K562 (cell line): Measurements from ENCODE around the gene SLC29A3. TPM values are rescaled to one million over a fixed set of nuclear protein-coding genes. Genes with fewer than 3 reads are reported as not detected.

Experiments
- ATAC-seq: fragments of 200-7000 bp; cut with Tn5 transposase; 3 replicates; pipeline ENCODE4 v1.9.1; 2020; ENCODE audit warnings: moderate library complexity
- BruUV-seq: library from RNA; stranded (reverse); fragments of 400-500 nt; replicated peaks from 2 replicates; lab custom pipeline; 2021; lab: Mats Ljungman, UMichigan
- CTCF ChIA-PET: fragments of 300-600 bp; formaldehyde crosslinking; extraction: SDS; loops from one replicate; lab custom pipeline; 2021; ENCODE audit warnings: low intra/inter-chr PET ratio; lab: Yijun Ruan, JAX
- POLR2A ChIA-PET: fragments of 300-600, 350-650 bp; sonication (Branson Sonifier 250); formaldehyde crosslinking; extraction: SDS; loops from one replicate; lab custom pipeline; 2021; ENCODE audit warnings: antibody characterized with exemption, inconsistent platforms; lab: Yijun Ruan, JAX
- DNase-seq, 4 experiments: peaks; one replicate each; pipeline versions ENCODE4 v3.0.0 to v3.0.0-alpha.2; 2011 to 2018; ENCODE audit warnings: low spot score in 3 of 4, mixed read lengths in 3 of 4; ENCODE audit errors: extremely low read depth in 1 of 4
- FAIRE-seq: peaks from 2 replicates; lab custom pipeline; 2011; peaks lifted over from hg19 to GRCh38; lab: Jason Lieb, UNC
- H2AFZ ChIP-seq: 2 replicates; pipeline ENCODE4 v1.6.0; 2011; ENCODE audit warnings: low read depth, low read length, control low read depth, inconsistent platforms
- H3K27ac ChIP-seq: fragments of 200-600 bp; 3 replicates; pipeline ENCODE4 v1.8.0; 2011; ENCODE audit warnings: low read depth, mild to moderate bottlenecking, control low read depth, inconsistent platforms, low read length, moderate library complexity, mixed read lengths; ENCODE audit errors: extremely low read depth
- H3K27me3 ChIP-seq, 2 experiments: fragments of 300-600 bp in 1 of 2; 2 replicates in 1 of 2; 3 replicates in 1 of 2; pipeline versions ENCODE4 v1.6.0 to v1.8.0; 2011; ENCODE audit warnings: inconsistent platforms in 2 of 2, low read length in 2 of 2, mild to moderate bottlenecking in 1 of 2, mixed read lengths in 1 of 2, moderate library complexity in 1 of 2; ENCODE audit not compliant: control insufficient read depth in 2 of 2, insufficient read depth in 2 of 2
- H3K36me3 ChIP-seq: fragments of 300-600 bp; 3 replicates; pipeline ENCODE4 v1.8.0; 2011; ENCODE audit warnings: mild to moderate bottlenecking, low read length, inconsistent platforms; ENCODE audit not compliant: control insufficient read depth, insufficient read depth
- H3K4me1 ChIP-seq, 2 experiments: fragments of 200-600 bp in 1 of 2; replicated peaks in 1 of 2; 2 replicates in 1 of 2; 3 replicates in 1 of 2; pipeline versions ENCODE4 v1.5.1 to v1.8.0; 2011; ENCODE audit warnings: inconsistent platforms in 2 of 2, low read length in 2 of 2, mild to moderate bottlenecking in 1 of 2, mixed read lengths in 1 of 2, moderate library complexity in 1 of 2; ENCODE audit not compliant: control insufficient read depth in 2 of 2, insufficient read depth in 2 of 2
- H3K4me2 ChIP-seq: 2 replicates; pipeline ENCODE4 v1.6.1; 2011; ENCODE audit warnings: low read length, control low read depth, inconsistent platforms, mixed read lengths; ENCODE audit not compliant: insufficient read depth
- H3K4me3 ChIP-seq: fragments of 200-600 bp; sonication (generic), shearing (Covaris generic); 2 replicates; pipeline ENCODE4 v1.5.1; 2016; ENCODE audit warnings: control low read depth, inconsistent platforms
- H3K79me2 ChIP-seq: fragments of 200-600 bp; 3 replicates; pipeline ENCODE4 v1.8.0; 2011; ENCODE audit warnings: low read length, inconsistent platforms; ENCODE audit not compliant: control insufficient read depth, insufficient read depth
- H3K9ac ChIP-seq, 2 experiments: 2 replicates each; pipeline versions ENCODE4 v1.6.0 to v1.6.1; 2011; ENCODE audit warnings: low read depth in 2 of 2, low read length in 2 of 2, control low read depth in 1 of 2, inconsistent platforms in 1 of 2, mild to moderate bottlenecking in 1 of 2, mixed read lengths in 1 of 2; ENCODE audit not compliant: insufficient read depth in 1 of 2
- H3K9me1 ChIP-seq: one replicate; pipeline ENCODE4 v1.6.0; 2011; ENCODE audit warnings: inconsistent platforms, mild to moderate bottlenecking, low read length, moderate library complexity; ENCODE audit not compliant: control insufficient read depth, insufficient read depth
- H3K9me3 ChIP-seq: replicated peaks from 2 replicates; pipeline ENCODE4 v1.5.1; 2011; ENCODE audit warnings: low read depth, low read length, inconsistent platforms; ENCODE audit not compliant: control insufficient read depth, insufficient read depth
- H4K20me1 ChIP-seq: replicated peaks from 2 replicates; pipeline ENCODE4 v1.6.1; 2011; ENCODE audit warnings: low read length, inconsistent platforms, mixed read lengths; ENCODE audit not compliant: control insufficient read depth, insufficient read depth
- ATF1 ChIP-seq, 2 experiments: fragments of 450-650 bp in 1 of 2; IDR thresholded peaks; 2 replicates each; pipeline ENCODE4 v1.6.1; 2016; ENCODE audit warnings: missing compliant biosample characterization in 1 of 2, missing genetic modification characterization in 1 of 2
- ETS1 ChIP-seq: conservative IDR thresholded peaks from 2 replicates; pipeline ENCODE4 v1.6.1; 2011; ENCODE audit warnings: low read depth, mild to moderate bottlenecking, low read length; ENCODE audit not compliant: control insufficient read depth
- LCOR ChIP-seq: sonication (generic); formaldehyde crosslinking; IDR thresholded peaks from 2 replicates; pipeline ENCODE4 v1.8.0; 2022; ENCODE audit warnings: mild to moderate bottlenecking, missing genetic modification reagents
- NFIC ChIP-seq: fragments of 450-650 bp; IDR thresholded peaks from 2 replicates; pipeline ENCODE4 v1.6.1; 2017; ENCODE audit warnings: mild to moderate bottlenecking, inconsistent platforms
- THAP7 ChIP-seq: fragments of 250-450 bp; sonication (Bioruptor Pico); IDR thresholded peaks from 2 replicates; pipeline ENCODE4 v1.5.0; 2021
- ZC3H4 ChIP-seq: sonication (generic); formaldehyde crosslinking; IDR thresholded peaks from 2 replicates; pipeline ENCODE4 v1.9.0; 2021; ENCODE audit warnings: missing genetic modification reagents, borderline replicate concordance
- WGBS: fragments of 100-300 bp; shearing (Covaris generic); methylation state at CpG from one replicate; pipeline ENCODE4 v1.1.6; 2016; ENCODE audit warnings: low coverage, mixed read lengths; ENCODE audit not compliant: insufficient coverage; ENCODE audit errors: missing lambda C conversion rate; 5-methylcytosine and 5-hydroxymethylcytosine counted together
- in situ Hi-C: fragments of 300-500 bp; cut with MboI; formaldehyde crosslinking; loops from 4 replicates; pipeline ENCODE4 v1.15.0; 2018; ENCODE audit warnings: inconsistent platforms, mixed read lengths
- intact Hi-C: fragments of 100-400 bp; cut with micrococcal nuclease; formaldehyde crosslinking; loops from 2 replicates; pipeline ENCODE4 v1.14.2; 2022
- polyA plus RNA-seq, 8 experiments: library from polyadenylated mRNA; depleted of rRNA in 4 of 8; stranded (reverse) in 5 of 8; unstranded in 3 of 8; fragments of >200 nt; fragmentation: Nextera tagmentation in 2 of 8; fragmentation: Illumina TruSeq in 1 of 8; extraction: Ambion mirVana in 2 of 8; extraction: Trizol in 1 of 8; gene quantifications; 2 replicates each; pipeline versions ENCODE4 v1.2.1 to v1.2.3, GENCODE V29; 2011 to 2014; ENCODE audit warnings: inconsistent platforms in 1 of 8, missing spikeins in 1 of 8
- total RNA-seq, 7 experiments: library from RNA; depleted of rRNA in 6 of 7; stranded (reverse); fragments of >200 nt in 6 of 7; fragmentation: Illumina TruSeq in 2 of 7; extraction: Trizol in 2 of 7; gene quantifications; 2 replicates each; pipeline versions ENCODE4 v1.2.1 to v1.2.3, GENCODE V29; 2011 to 2021; ENCODE audit warnings: low replicate concordance in 1 of 7

SLC29A3 gene
- total and polyA plus RNA-seq, 9 of the 15 experiments (the other 6 are each of a cell fraction or from before 2014, with no cell fraction given): 2.1 to 10.7 (median 4.6) TPM

GRCh38 chr10:71392292-71392691 is 73.2 kb downstream of the SLC29A3 start:
- no peak for TF ChIP-seq THAP7 (CRISPR knock-in tag)
- no peak for TF ChIP-seq ZC3H4
- TF ChIP-seq NFIC: no peak
- TF ChIP-seq ETS1: no peak
- TF ChIP-seq LCOR (CRISPR knock-in tag): no peak
- TF ChIP-seq ATF1 (CRISPR knock-in tag; IDR thresholded peaks at IDR 0.05): no peak
- no peak for TF ChIP-seq ATF1 (tag; IDR thresholded peaks at IDR 0.05)
- TF ChIP-seq, all 486 proteins: peak for 0
- H3K9me1 ChIP-seq: no peaks in the 10 kb centered on the region
- H3K27me3 ChIP-seq: peaks cover 57 to 82% of the 10 kb centered on the region in 2 experiments
- no peak overlapping the region for H3K4me3 ChIP-seq
- no peak overlapping the region for H3K9ac ChIP-seq
- POLR2A ChIA-PET: interaction anchor here (1.3 kb wide), 1 partner anchor 11 kb away, joined by 4 read pairs; no protein-coding TSS in a partner anchor
- H3K4me1 ChIP-seq: peaks cover 0 to 16% of the 10 kb centered on the region in 2 experiments; a peak in 2 of 5 replicates
- H3K9me3 ChIP-seq: no peaks in the 10 kb centered on the region
- peaks cover 12% of the 10 kb centered on the region for H4K20me1 ChIP-seq
- intact Hi-C loops (no loop called here), in situ Hi-C loops (no loop called here)
- no peak for FAIRE-seq
- H3K79me2 ChIP-seq: no peaks in the 10 kb centered on the region
- BruUV-seq: no TSS peak
- no peak for ATAC-seq
- H2AFZ ChIP-seq: no peak overlapping the region
- 9% methylated on average over 1 of the region's 1 CpG for WGBS
- H3K27ac ChIP-seq: no peak overlapping the region
- no peak for DNase-seq
- no peaks in the 10 kb centered on the region for H3K36me3 ChIP-seq
- no peak overlapping the region for H3K4me2 ChIP-seq
- CTCF ChIA-PET: no interaction called here
